ENCODE results near the gene ZFYVE28.

ZFYVE28 gene

DNA sequence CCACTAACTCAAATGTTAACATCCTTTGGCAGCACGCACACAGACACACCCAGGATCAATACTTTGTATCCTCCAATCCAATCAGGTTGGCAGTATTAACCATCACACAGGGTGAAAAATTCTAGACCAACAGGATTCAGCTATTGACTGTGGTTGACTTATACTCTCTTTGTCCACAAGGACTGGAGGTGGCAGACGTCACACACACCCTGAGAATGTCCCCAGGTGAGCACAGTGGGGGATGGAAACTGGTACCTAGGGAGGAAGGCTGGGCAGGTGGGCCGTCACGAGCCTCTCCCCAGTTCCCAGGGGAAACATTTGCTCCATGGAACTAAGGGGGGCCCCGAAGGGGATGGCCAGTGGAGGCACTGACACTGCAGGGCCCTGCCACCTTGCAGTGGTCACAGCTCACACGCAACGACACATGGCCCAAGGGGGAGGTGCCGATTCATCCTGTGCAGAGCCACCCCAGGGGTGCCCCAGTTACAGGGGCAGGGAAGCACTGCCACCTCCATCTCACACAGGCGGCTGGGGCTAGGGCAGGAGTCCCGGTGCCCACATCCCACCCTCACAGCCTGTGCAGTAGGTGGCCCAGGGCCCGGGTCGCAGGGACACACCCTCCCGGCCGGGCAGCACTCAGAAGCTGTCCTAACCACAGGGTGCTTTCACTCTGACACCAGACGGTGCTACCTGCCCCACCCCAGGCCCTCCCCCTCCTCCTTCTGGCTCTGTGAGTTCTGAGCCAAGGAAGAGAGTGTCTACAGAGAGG is 17.4 kb downstream of the ZFYVE28 start:
- Mint-ChIP-seq H3K4me3 (no peak overlapping the region), H3K4me1 (peaks cover 6 to 9% of the 10 kb centered on the region in 2 donors), H3K9me3 (no peaks in the 10 kb centered on the region), H3K36me3 (no peaks in the 10 kb centered on the region), H3K27me3 (peaks cover 43 to 57% of the 10 kb centered on the region in 2 donors), H3K27ac (no peak overlapping the region)
- ATAC-seq (replicated peaks) (peak in 1 of 2 donors; percentile 22), DNase-seq (no peak)

DNA sequence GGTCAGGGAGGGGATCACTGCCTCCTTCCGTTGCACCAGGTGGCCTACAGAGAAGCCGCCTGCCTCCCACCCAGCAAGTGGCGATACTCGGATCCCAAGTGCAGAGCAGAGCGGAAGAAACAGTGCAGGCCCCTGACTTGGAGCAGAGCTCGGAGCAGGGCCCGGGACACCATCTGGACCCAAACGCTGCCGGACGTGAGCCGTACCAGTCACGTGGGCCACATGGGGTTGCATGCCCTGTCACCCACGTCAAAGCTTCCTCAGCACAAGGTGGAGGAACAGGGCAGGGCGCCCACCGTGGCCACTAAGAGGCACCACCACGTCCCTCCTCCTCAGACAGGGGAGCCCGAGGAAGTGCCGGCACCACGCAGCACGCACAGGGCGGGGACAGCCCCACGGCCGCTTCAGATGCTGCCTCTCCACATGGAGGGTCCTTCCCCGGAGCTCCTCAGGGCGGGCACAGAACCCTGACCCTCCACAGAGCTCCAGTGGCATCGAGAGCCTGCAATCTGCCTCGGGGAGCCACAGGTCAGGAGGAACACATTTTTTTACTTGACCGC is 18.7 kb downstream of the ZFYVE28 start:
- no peak for DNase-seq
- peaks cover 6 to 9% of the 10 kb centered on the region in 2 donors for H3K4me1 Mint-ChIP-seq
- no peak for ATAC-seq (replicated peaks)
- H3K27me3 Mint-ChIP-seq = peaks cover 53 to 68% of the 10 kb centered on the region in 2 donors
- no peaks in the 10 kb centered on the region for H3K9me3 Mint-ChIP-seq
- no peak overlapping the region for H3K27ac Mint-ChIP-seq
- no peak overlapping the region for H3K4me3 Mint-ChIP-seq
- no peaks in the 10 kb centered on the region for H3K36me3 Mint-ChIP-seq

DNA sequence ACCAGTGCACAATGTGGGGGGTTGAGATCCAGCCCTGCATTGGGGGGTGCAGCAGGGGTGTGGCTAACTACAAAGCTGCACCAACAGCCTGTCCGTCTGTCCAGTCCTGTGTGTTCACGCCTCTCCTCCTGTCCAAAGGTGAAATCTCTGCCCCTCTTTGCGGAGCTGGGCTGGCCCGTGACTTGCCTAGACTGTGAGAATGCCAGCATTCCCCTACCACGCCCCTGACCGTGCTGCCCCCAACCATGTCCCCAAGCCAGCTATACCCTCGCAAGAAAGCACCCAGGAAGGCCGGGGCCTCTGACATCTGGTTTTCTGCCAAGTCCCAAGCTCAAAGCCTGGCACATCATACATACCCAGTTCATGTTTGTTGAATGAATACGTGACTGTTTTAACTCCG is 19.2 kb downstream of the ZFYVE28 start:
- H3K4me1 Mint-ChIP-seq = peaks cover 10 to 14% of the 10 kb centered on the region in 2 donors
- no peaks in the 10 kb centered on the region for H3K36me3 Mint-ChIP-seq
- no peak for DNase-seq

DNA sequence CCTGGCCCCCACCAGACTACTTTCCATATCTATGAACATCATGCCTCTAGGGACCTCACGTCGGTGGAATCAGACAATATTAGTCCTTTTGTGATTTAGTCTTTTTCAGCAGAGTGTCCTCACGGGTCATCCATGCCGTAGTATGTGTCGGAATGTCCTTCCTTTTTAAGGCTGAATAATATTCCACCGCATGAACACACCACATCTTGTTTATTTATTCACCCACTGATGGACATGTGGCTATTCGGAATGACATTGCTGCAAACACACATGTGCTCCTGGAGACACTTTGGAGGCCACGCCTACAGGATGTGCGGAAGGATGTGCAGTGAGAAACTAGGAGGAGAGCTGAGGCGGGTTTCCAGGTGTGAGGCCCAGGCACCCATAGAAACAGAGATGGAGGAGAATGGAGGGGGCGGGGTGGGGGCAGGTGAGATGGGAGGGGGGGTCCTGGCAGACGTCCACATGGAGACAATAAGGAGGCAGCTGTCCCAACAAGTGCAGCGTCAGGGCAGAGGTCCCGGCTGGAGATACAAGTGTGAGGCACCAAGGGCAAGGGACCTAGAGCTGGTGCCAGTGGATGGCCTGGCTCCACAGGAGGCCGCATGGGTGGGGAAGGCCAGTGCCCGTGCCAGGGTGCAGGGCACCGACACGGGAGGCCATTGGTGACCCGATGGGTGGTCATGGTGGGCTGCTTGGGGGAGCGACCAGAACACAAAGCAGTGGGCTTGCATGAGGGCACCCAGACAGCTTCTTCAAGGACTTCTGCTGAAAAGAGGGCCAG is 20.7 kb downstream of the ZFYVE28 start:
- ATAC-seq (replicated peaks) (no peak), DNase-seq (no peak)
- H3K9me3 Mint-ChIP-seq = no peaks in the 10 kb centered on the region
- peaks cover 63 to 80% of the 10 kb centered on the region in 2 donors for H3K27me3 Mint-ChIP-seq
- H3K4me1 Mint-ChIP-seq = peaks cover 23 to 24% of the 10 kb centered on the region in 2 donors
- H3K27ac Mint-ChIP-seq = no peak overlapping the region
- H3K36me3 Mint-ChIP-seq = no peaks in the 10 kb centered on the region
- no peak overlapping the region for H3K4me3 Mint-ChIP-seq

More for the DNA sequence above, 19.2 kb downstream of the ZFYVE28 start:
- Mint-ChIP-seq H3K27me3 (peaks cover 56 to 73% of the 10 kb centered on the region in 2 donors), H3K27ac (no peak overlapping the region), H3K9me3 (no peaks in the 10 kb centered on the region), H3K4me3 (no peak overlapping the region)
- no peak for ATAC-seq (replicated peaks)

GRCh38 chr4:2396781-2397368 is 21.6 kb downstream of the ZFYVE28 start:
- peaks cover 68 to 80% of the 10 kb centered on the region in 2 donors for H3K27me3 Mint-ChIP-seq
- H3K4me1 Mint-ChIP-seq = peaks cover 20 to 21% of the 10 kb centered on the region in 2 donors
- no peak overlapping the region for H3K27ac Mint-ChIP-seq
- H3K36me3 Mint-ChIP-seq = no peaks in the 10 kb centered on the region
- DNase-seq = no peak
- H3K9me3 Mint-ChIP-seq = no peaks in the 10 kb centered on the region
- H3K4me3 Mint-ChIP-seq = no peak overlapping the region
- no peak for ATAC-seq (replicated peaks)

DNA sequence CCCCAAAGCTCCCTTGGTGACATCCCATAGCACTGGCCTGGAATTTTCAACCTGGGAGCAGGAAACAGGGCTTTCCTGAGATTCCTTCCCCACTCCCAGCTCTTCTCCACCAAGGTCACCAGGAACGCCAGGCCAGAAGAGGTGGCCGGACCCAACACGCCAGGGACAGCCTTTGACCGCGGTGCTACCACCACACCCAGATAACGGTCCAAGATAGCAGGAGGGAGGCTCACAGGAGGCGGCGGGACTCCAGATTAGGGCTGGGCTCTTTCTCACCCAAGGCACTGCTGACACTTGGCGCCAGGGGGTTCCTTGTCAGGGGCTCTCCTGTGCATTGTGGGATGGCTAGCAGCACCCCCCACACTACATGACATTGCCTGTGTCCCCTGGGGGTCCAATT is 22.9 kb downstream of the ZFYVE28 start:
- ATAC-seq (replicated peaks) (no peak), DNase-seq (no peak)
- no peaks in the 10 kb centered on the region for H3K9me3 Mint-ChIP-seq
- no peaks in the 10 kb centered on the region for H3K36me3 Mint-ChIP-seq
- H3K4me1 Mint-ChIP-seq = peaks cover 23 to 29% of the 10 kb centered on the region in 2 donors
- peaks cover 62 to 83% of the 10 kb centered on the region in 2 donors for H3K27me3 Mint-ChIP-seq
- H3K27ac Mint-ChIP-seq = no peak overlapping the region
- no peak overlapping the region for H3K4me3 Mint-ChIP-seq

GRCh38 chr4:2395038-2395437 is 23.4 kb downstream of the ZFYVE28 start:
- peaks cover 23 to 29% of the 10 kb centered on the region in 2 donors for H3K4me1 Mint-ChIP-seq
- H3K4me3 Mint-ChIP-seq = no peak overlapping the region
- no peaks in the 10 kb centered on the region for H3K9me3 Mint-ChIP-seq
- H3K27me3 Mint-ChIP-seq = peaks cover 61 to 83% of the 10 kb centered on the region in 2 donors
- ATAC-seq (replicated peaks) (no peak), DNase-seq (no peak)
- no peaks in the 10 kb centered on the region for H3K36me3 Mint-ChIP-seq
- H3K27ac Mint-ChIP-seq = no peak overlapping the region

DNA sequence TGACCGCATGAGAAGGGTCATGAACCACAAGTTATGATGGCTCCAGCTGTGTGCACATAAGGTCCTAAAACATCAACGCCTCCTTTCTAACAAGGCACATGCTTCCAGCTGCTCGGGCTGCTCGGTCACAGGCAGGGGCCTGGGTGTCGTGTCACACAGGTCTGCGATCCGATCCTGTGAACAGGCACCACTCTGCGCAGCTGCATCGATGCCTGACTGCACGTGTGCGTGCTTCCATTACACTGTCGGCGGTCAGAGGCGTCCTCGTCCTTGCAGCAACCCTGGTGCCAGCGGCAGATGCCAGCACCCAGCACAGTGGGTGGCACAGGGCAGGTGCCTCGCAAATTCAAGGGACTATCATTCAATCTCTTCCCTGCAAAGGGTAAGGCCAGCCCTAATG is 23.9 kb downstream of the ZFYVE28 start:
- H3K27ac Mint-ChIP-seq = no peak overlapping the region
- DNase-seq (no peak), ATAC-seq (replicated peaks) (no peak)
- H3K4me3 Mint-ChIP-seq = no peak overlapping the region
- no peaks in the 10 kb centered on the region for H3K9me3 Mint-ChIP-seq
- no peaks in the 10 kb centered on the region for H3K36me3 Mint-ChIP-seq
- peaks cover 66 to 86% of the 10 kb centered on the region in 2 donors for H3K27me3 Mint-ChIP-seq
- H3K4me1 Mint-ChIP-seq = peaks cover 23 to 29% of the 10 kb centered on the region in 2 donors

GRCh38 chr4:2393353-2394270 is 24.8 kb downstream of the ZFYVE28 start:
- Mint-ChIP-seq H3K9me3 (no peaks in the 10 kb centered on the region), H3K4me1 (peaks cover 23 to 29% of the 10 kb centered on the region in 2 donors), H3K27ac (peak overlapping the region; percentile 31), H3K27me3 (peaks cover 67 to 86% of the 10 kb centered on the region in 2 donors), H3K4me3 (peak overlapping the region; percentile 70 to 77), H3K36me3 (no peaks in the 10 kb centered on the region)
- DNase-seq (no peak), ATAC-seq (replicated peaks) (peak; percentile 61 to 73)

- Mint-ChIP-seq H3K9me3 (no peaks in the 10 kb centered on the region), H3K27ac (no peak overlapping the region), H3K36me3 (no peaks in the 10 kb centered on the region), H3K4me1 (peaks cover 19 to 29% of the 10 kb centered on the region in 2 donors), H3K4me3 (peak overlapping the region; percentile 13 to 22), H3K27me3 (peaks cover 63 to 89% of the 10 kb centered on the region in 2 donors)
- ATAC-seq (replicated peaks) = peak in 1 of 2 donors; percentile 22
- no peak for DNase-seq
Observed at GRCh38 chr4:2390784-2391421, 27.5 kb downstream of the ZFYVE28 start.

GRCh38 chr4:2390146-2390545 is 28.3 kb downstream of the ZFYVE28 start:
- ATAC-seq (replicated peaks) (no peak), DNase-seq (no peak)
- H3K27me3 Mint-ChIP-seq = peaks cover 58 to 88% of the 10 kb centered on the region in 2 donors
- no peaks in the 10 kb centered on the region for H3K36me3 Mint-ChIP-seq
- H3K27ac Mint-ChIP-seq = no peak overlapping the region
- H3K9me3 Mint-ChIP-seq = no peaks in the 10 kb centered on the region
- H3K4me3 Mint-ChIP-seq = no peak overlapping the region
- H3K4me1 Mint-ChIP-seq = peaks cover 19 to 29% of the 10 kb centered on the region in 2 donors

GRCh38 chr4:2389691-2390090 is 28.8 kb downstream of the ZFYVE28 start:
- Mint-ChIP-seq H3K4me1 (peaks cover 19 to 29% of the 10 kb centered on the region in 2 donors), H3K27me3 (peaks cover 55 to 85% of the 10 kb centered on the region in 2 donors), H3K27ac (no peak overlapping the region), H3K36me3 (no peaks in the 10 kb centered on the region), H3K9me3 (no peaks in the 10 kb centered on the region), H3K4me3 (no peak overlapping the region)
- DNase-seq (no peak), ATAC-seq (replicated peaks) (no peak)
